HEK293 (cell line): ENCODE data around the gene TMEM135.
"Not testable (repeated sequence)": the region's sequence is repeated elsewhere in the genome, so short reads cannot be mapped to it uniquely, and the experiment has no call there.

ENCODE experiments used
- CTCF ChIA-PET: fragments of 350-600 bp; formaldehyde crosslinking; extraction: SDS; loops from one replicate; lab custom pipeline; 2021; ENCODE audit warnings: antibody characterized with exemption; lab: Yijun Ruan, JAX
- POLR2A ChIA-PET: fragments of 300-600 bp; formaldehyde crosslinking; extraction: SDS; loops from one replicate; lab custom pipeline; 2020; ENCODE audit warnings: antibody characterized with exemption, inconsistent platforms; lab: Yijun Ruan, JAX
- H3K27ac ChIP-seq: fragments of 200-500 bp; sonication (Bioruptor generic); 2 replicates; pipeline ENCODE4 v1.5.1; 2014; ENCODE audit warnings: low read depth, low read length, control low read depth, inconsistent platforms; ENCODE audit errors: extremely low read depth
- H3K36me3 ChIP-seq, 2 experiments: fragments of 200-500 bp in 1 of 2; sonication (Bioruptor generic) in 1 of 2; 1 replicate in 1 of 2; 2 replicates in 1 of 2; pipeline ENCODE4 v1.5.1; 2014 to 2017; ENCODE audit warnings: inconsistent platforms in 2 of 2, low read length in 2 of 2; ENCODE audit not compliant: control insufficient read depth in 2 of 2, insufficient read depth in 1 of 2
- H3K4me1 ChIP-seq: fragments of 200-500 bp; sonication (Bioruptor generic); 2 replicates; pipeline ENCODE4 v1.5.1; 2014; ENCODE audit warnings: mild to moderate bottlenecking, low read length, inconsistent platforms; ENCODE audit not compliant: control insufficient read depth, insufficient read depth
- H3K4me3 ChIP-seq: 2 replicates; pipeline ENCODE4 v1.5.1; 2011; ENCODE audit warnings: low read depth, mild to moderate bottlenecking, control low read depth, low read length, moderate library complexity
- H3K9me3 ChIP-seq: fragments of 200-500 bp; sonication (Bioruptor generic); 2 replicates; pipeline ENCODE4 v1.5.1; 2014; ENCODE audit warnings: low read depth, low read length, inconsistent platforms; ENCODE audit not compliant: control insufficient read depth, insufficient read depth
- GLI4 ChIP-seq: fragments of 450-650 bp; formaldehyde crosslinking; IDR thresholded peaks from 2 replicates; pipeline ENCODE4 v1.5.1; 2016; ENCODE audit warnings: missing biosample characterization, missing genetic modification characterization
- MEIS1 ChIP-seq: sonication (generic); formaldehyde crosslinking; IDR thresholded peaks from 2 replicates; pipeline ENCODE4 v1.8.1; 2022; ENCODE audit warnings: missing genetic modification reagents, mild to moderate bottlenecking, borderline replicate concordance
- MZF1 ChIP-seq: fragments of 450-650 bp; formaldehyde crosslinking; IDR thresholded peaks from 2 replicates; pipeline ENCODE4 v1.5.1; 2017; ENCODE audit warnings: missing biosample characterization, missing genetic modification characterization, borderline replicate concordance
- RBAK ChIP-seq: fragments of 450-650 bp; formaldehyde crosslinking; IDR thresholded peaks from 2 replicates; pipeline ENCODE4 v1.5.1; 2016; ENCODE audit warnings: missing biosample characterization, missing genetic modification characterization
- SETDB1 ChIP-seq: IDR thresholded peaks from one replicate; pipeline ENCODE4 v1.6.1; 2017; ENCODE audit warnings: mild to moderate bottlenecking, low read length, moderate library complexity, mixed read lengths; ENCODE audit not compliant: insufficient read length
- ZIC2 ChIP-seq: fragments of 450-650 bp; formaldehyde crosslinking; IDR thresholded peaks from 2 replicates; pipeline ENCODE4 v1.5.1; 2016; ENCODE audit warnings: missing biosample characterization, missing genetic modification characterization
- ZNF133 ChIP-seq: fragments of 450-650 bp; formaldehyde crosslinking; IDR thresholded peaks from 2 replicates; pipeline ENCODE4 v1.5.1; 2016; ENCODE audit warnings: missing biosample characterization, missing genetic modification characterization
- ZNF311 ChIP-seq: fragments of 450-650 bp; formaldehyde crosslinking; IDR thresholded peaks from 2 replicates; pipeline ENCODE4 v1.5.1; 2017; ENCODE audit warnings: missing biosample characterization, missing genetic modification characterization, borderline replicate concordance
- ZNF391 ChIP-seq: fragments of 450-650 bp; formaldehyde crosslinking; IDR thresholded peaks from 2 replicates; pipeline ENCODE4 v1.5.1; 2016; ENCODE audit warnings: low read depth, missing biosample characterization, missing genetic modification characterization, borderline replicate concordance
- ZNF558 ChIP-seq: fragments of 450-650 bp; formaldehyde crosslinking; IDR thresholded peaks from 2 replicates; pipeline ENCODE4 v1.5.1; 2016; ENCODE audit warnings: missing biosample characterization, missing genetic modification characterization
- TF ChIP-seq, protein P1 (sequence below): fragments of 450-650 bp; formaldehyde crosslinking; conservative IDR thresholded peaks from 2 replicates; pipeline ENCODE4 v1.5.1; 2016; ENCODE audit warnings: low read depth, missing biosample characterization, missing genetic modification characterization

TMEM135 gene

DNA sequence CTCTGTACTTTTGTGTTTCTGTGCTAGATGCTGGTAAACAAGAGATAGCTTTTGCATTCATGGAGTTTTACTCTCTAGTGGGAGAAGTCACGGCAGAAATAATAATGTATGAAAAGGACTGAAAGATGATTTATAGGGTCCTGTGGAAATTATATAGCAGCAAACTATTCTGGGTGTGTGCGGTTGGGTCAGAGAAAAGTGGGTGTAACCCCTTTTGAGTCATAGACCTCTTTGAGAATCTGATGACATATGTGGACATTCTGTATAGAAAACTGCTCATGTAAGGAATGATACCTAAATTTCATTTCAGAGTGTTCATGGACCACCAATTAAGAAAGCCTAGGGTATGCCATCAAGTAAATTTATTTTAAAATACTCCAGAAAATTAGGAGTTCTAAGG, 54.4 kb downstream of the TMEM135 start (continued):
- TF ChIP-seq GLI4, result no peak
- TF ChIP-seq SETDB1, result no peak
- TF ChIP-seq ZIC2 (tag by site-specific recombination), result no peak
- TF ChIP-seq RBAK (tag by site-specific recombination), result no peak
- TF ChIP-seq MZF1 (tag by site-specific recombination), result no peak
- TF ChIP-seq ZNF558 (tag by site-specific recombination), result no peak

DNA sequence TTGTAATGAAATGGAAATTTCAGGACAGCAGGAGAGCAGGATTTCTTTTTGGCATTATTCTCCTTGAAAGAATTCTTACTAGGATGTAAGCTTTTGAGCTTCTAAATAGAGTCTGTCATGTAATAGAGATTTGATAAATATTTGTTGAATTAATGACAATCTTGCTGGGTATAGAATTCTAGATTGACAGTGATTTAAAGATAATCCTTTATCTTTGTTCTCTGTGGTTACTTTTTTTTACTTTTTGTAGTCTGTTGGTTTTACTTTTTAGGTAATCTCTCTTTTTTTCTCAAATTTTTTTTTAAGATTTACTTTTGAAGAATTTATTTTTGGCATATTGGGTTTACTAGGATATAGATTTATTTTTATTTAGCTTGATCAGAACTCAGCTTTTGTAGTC, 54.8 kb downstream of the TMEM135 start:
- H3K4me3 ChIP-seq, result no peak overlapping the region
- no peak overlapping the region for H3K27ac ChIP-seq
- POLR2A ChIA-PET, result no interaction called here
- TF ChIP-seq MEIS1 (CRISPR knock-in tag), result no peak
- TF ChIP-seq SETDB1, result peak; percentile 85
- H3K4me1 ChIP-seq, result no peaks in the 10 kb centered on the region
- peaks cover 0 to 4% of the 10 kb centered on the region in 2 experiments; a peak in 1 of 3 replicates for H3K36me3 ChIP-seq
- CTCF ChIA-PET, result interaction anchor here (0.6 kb wide), 1 partner anchor 20 kb away, joined by 3 read pairs; no protein-coding TSS in a partner anchor
- H3K9me3 ChIP-seq, result no peaks in the 10 kb centered on the region

DNA sequence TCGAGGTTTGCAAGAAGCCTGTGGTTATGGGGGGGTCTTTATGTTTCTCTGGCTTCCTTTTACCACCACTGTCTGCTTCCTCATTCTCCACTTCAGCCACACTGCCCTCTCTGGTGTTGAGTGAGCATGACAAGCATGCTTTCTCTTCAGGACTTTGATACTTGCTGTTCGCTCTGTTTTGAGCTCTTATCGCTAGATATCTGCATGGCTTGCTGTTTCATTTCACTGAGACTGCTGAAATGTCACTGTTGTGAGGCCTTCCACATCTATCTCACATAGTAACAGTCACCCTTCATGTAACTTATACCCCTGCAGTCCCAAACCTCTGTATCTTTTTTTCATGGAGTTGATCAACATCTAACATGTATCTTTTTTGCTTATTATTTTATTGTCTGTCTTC, 59.8 kb downstream of the TMEM135 start:
- Histone ChIP-seq H3K36me3 (peaks cover 0 to 4% of the 10 kb centered on the region in 2 experiments; a peak in 1 of 3 replicates), H3K4me3 (no peak overlapping the region), H3K4me1 (no peaks in the 10 kb centered on the region), H3K27ac (no peak overlapping the region), H3K9me3 (no peaks in the 10 kb centered on the region)
- ChIA-PET CTCF (interaction anchor here (0.6 to 2.1 kb wide), 26 partner anchors 9 to 334 kb away, joined by 3 to 11 read pairs (median 4); partner anchors contain the start of gene FZD4), POLR2A (no interaction called here)
- TF ChIP-seq, protein P1, sequence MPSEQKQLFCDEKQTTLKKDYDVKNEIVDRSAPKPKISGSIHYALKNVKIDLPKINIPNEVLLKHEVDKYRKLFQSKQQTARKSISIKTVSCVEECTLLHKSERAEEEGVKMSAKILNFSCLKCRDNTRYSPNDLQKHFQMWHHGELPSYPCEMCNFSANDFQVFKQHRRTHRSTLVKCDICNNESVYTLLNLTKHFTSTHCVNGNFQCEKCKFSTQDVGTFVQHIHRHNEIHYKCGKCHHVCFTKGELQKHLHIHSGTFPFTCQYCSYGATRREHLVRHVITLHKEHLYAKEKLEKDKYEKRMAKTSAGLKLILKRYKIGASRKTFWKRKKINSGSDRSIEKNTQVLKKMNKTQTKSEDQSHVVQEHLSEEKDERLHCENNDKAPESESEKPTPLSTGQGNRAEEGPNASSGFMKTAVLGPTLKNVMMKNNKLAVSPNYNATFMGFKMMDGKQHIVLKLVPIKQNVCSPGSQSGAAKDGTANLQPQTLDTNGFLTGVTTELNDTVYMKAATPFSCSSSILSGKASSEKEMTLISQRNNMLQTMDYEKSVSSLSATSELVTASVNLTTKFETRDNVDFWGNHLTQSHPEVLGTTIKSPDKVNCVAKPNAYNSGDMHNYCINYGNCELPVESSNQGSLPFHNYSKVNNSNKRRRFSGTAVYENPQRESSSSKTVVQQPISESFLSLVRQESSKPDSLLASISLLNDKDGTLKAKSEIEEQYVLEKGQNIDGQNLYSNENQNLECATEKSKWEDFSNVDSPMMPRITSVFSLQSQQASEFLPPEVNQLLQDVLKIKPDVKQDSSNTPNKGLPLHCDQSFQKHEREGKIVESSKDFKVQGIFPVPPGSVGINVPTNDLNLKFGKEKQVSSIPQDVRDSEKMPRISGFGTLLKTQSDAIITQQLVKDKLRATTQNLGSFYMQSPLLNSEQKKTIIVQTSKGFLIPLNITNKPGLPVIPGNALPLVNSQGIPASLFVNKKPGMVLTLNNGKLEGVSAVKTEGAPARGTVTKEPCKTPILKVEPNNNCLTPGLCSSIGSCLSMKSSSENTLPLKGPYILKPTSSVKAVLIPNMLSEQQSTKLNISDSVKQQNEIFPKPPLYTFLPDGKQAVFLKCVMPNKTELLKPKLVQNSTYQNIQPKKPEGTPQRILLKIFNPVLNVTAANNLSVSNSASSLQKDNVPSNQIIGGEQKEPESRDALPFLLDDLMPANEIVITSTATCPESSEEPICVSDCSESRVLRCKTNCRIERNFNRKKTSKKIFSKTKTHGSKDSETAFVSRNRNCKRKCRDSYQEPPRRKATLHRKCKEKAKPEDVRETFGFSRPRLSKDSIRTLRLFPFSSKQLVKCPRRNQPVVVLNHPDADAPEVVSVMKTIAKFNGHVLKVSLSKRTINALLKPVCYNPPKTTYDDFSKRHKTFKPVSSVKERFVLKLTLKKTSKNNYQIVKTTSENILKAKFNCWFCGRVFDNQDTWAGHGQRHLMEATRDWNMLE, result no peak
- TF ChIP-seq ZNF391 (no peak), ZNF133 (tag by site-specific recombination) (no peak)

DNA sequence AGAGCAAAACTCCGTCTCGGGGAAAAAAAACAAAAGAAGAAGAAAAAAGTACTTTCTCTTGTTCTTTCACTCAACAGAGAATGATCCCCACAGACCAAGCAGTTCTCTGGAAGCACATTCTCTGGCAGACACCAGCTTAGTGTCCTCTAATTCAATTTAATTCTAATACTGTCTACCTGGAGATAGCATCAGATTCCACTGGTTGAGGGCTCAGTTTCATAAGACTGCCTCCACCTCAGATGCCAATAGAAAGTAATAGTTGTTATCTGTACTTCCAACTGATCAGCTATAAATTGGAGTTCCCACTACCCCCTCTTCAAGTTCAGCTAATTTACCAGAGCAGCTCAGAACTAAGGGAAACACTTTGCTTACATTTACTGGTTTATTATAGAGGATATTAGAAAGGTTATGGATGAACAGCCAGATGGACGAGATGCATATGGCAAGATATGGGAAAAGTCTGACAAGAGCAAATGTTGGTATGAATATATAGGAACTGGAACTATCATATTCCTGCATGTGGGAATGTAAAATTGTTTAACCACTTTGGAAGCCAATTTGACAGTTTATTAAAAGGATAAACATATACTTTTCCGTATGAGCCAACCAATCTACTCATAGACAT, 64.3 kb downstream of the TMEM135 start:
- TF ChIP-seq ZNF311, result no peak
- TF ChIP-seq, all 188 proteins: peak for 0
- POLR2A ChIA-PET, result no interaction called here
- Histone ChIP-seq H3K27ac (no peak overlapping the region), H3K36me3 (no peaks in the 10 kb centered on the region), H3K9me3 (no peaks in the 10 kb centered on the region), H3K4me3 (no peak overlapping the region), H3K4me1 (no peaks in the 10 kb centered on the region)
- CTCF ChIA-PET, result interaction anchor here (0.5 to 0.6 kb wide), 3 partner anchors 174 to 701 kb away, joined by 3 read pairs; no protein-coding TSS in a partner anchor

DNA sequence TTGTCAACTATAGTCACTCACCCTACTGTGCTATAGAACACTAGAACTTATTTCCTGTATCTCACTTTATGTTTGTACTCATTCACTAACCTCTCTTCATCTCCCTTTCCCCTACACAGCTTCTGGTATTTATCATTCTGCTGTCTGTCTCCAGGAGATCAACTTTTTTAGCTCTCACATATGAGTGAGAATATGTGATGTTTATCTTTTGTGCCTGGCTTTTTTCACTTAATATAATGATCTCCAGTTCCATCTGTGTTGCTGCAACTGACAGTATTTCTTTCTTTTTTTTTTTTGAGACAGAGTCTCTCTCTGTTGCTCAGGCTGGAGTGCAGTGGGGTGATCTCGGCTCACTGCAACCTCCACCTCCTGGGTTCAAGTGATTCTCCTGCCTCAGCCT, 68.1 kb downstream of the TMEM135 start:
- POLR2A ChIA-PET, H3K36me3 ChIP-seq, H3K4me1 ChIP-seq, H3K9me3 ChIP-seq, H3K4me3 ChIP-seq, H3K27ac ChIP-seq: not testable (repeated sequence)
- CTCF ChIA-PET, result interaction anchor here (0.8 kb wide), 1 partner anchor 126 kb away, joined by 4 read pairs; no protein-coding TSS in a partner anchor
